SHP77 treated with DMSO at 0.1 percent for 48 hours (cell line): ENCODE measurements around the gene SLC35G2.
"Not testable (repeated sequence)": the region's sequence is repeated elsewhere in the genome, so short reads cannot be mapped to it uniquely, and the experiment has no call there.

ENCODE experiments used
- DNase-seq: peaks from one replicate; lab custom pipeline; 2025; lab: John Stamatoyannopoulos, UW

SLC35G2 gene

GRCh38 chr3:136818769-136819391, at the start of gene SLC35G2:
Gene SLC35G2 (plus strand): TSS chr3:136819126. CDS start chr3:136854461, 35,335 bp downstream.
- DNase-seq = peak; percentile 64

- DNase-seq = no peak
Observed at GRCh38 chr3:136772709-136773108, 46.2 kb upstream of the SLC35G2 start.

GRCh38 chr3:136778865-136779264, 40.1 kb upstream of the SLC35G2 start:
- no peak for DNase-seq

GRCh38 chr3:136780741-136781140, 38.2 kb upstream of the SLC35G2 start:
- no peak for DNase-seq

- no peak for DNase-seq
Observed at GRCh38 chr3:136783708-136784191, 35.2 kb upstream of the SLC35G2 start.

- DNase-seq = no peak
Observed at GRCh38 chr3:136787349-136787748, 31.6 kb upstream of the SLC35G2 start.

GRCh38 chr3:136788154-136788553, 30.8 kb upstream of the SLC35G2 start:
- no peak for DNase-seq

- no peak for DNase-seq
Observed at GRCh38 chr3:136789976-136790375, 28.9 kb upstream of the SLC35G2 start.

- DNase-seq = no peak
Observed at GRCh38 chr3:136790786-136791185, 28.1 kb upstream of the SLC35G2 start.

- no peak for DNase-seq
Observed at GRCh38 chr3:136792556-136793330, 26.2 kb upstream of the SLC35G2 start.

- DNase-seq = not testable (repeated sequence)
Observed at GRCh38 chr3:136801146-136801545, 17.8 kb upstream of the SLC35G2 start.

GRCh38 chr3:136802481-136802996, 16.4 kb upstream of the SLC35G2 start:
- no peak for DNase-seq

- no peak for DNase-seq
Observed at GRCh38 chr3:136804141-136804540, 14.8 kb upstream of the SLC35G2 start.

GRCh38 chr3:136804813-136805212, 14.1 kb upstream of the SLC35G2 start:
- no peak for DNase-seq

- DNase-seq = no peak
Observed at GRCh38 chr3:136805795-136806194, 13.1 kb upstream of the SLC35G2 start.

- DNase-seq = no peak
Observed at GRCh38 chr3:136811701-136812100, 7.2 kb upstream of the SLC35G2 start.

- DNase-seq = no peak
Observed at GRCh38 chr3:136817448-136817847, 1.5 kb upstream of the SLC35G2 start.

- DNase-seq = peak; percentile 71
Observed at GRCh38 chr3:136818191-136818768, 646 bp upstream of the SLC35G2 start.

- DNase-seq = no peak
Observed at GRCh38 chr3:136819392-136819730, 435 bp downstream of the SLC35G2 start.

GRCh38 chr3:136819731-136820679, 1.1 kb downstream of the SLC35G2 start:
- DNase-seq = peak; percentile 44

- DNase-seq = no peak
Observed at GRCh38 chr3:136831461-136831860, 12.5 kb downstream of the SLC35G2 start.
